ENCODE data around the gene APP. TPM values are rescaled to one million over a fixed set of nuclear protein-coding genes. Genes with fewer than 3 reads are reported as not detected.
"Not testable (repeated sequence)": the region's sequence is repeated elsewhere in the genome, so short reads cannot be mapped to it uniquely, and the experiment has no call there.

APP gene
- polyA plus RNA-seq, 10 donors = 214 to 457 (median 289) TPM

DNA sequence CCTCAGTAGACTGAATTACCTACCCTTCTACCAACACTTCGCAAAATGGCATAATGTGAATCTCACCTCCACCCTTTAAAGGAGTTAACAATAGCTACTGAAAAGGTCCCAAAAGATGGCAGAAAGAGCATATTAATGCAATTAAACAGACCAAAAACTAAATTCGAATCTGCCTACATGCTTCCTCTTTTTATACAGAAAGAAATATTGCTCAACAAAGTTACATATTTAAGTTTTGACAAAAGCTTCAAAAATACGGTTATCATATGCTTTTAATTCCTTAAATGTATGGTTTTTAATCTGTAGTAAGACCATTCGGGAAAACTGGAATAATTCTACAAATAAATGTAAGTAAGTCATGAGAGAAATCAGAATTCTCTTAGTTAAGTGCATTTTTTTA, 2.2 kb downstream of the APP start:
- no peak for DNase-seq

DNA sequence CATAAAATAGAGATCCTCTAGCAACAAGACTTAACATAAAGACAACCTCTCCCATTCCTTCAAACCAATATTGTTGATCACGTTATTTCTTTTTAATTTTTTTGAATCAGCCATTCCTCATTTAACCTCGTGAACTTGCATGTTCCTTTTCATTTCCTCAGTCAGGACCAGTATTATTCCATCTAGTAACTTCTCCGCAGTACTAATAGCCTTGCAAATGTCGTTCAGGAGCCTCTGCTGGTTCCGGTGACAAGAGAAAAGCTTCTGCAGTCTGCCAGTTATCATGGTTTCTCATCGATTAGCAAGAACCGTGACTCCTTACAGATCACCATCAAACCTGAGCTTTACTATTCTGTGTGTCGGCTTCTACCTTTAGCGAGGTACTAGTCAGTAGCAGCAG, 3.0 kb downstream of the APP start:
- DNase-seq = no peak

DNA sequence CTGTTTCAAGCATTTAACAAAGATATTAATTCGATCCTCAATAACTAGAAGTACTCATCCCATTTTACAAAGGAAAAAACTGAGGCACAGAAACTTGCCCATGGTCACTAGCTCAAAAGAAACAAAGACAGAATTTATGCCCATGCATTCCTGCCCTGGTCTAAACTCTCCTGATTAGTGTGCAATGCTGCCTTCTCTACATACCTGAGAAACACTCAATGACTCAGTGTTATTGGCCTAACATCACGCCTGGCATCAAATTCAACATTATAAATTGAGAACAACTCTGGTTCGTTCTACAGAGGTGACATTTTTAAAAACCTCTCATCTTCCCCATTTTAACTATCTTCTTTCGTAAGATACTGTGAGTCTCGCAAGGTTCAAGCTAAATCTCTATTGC, 5.2 kb downstream of the APP start:
- DNase-seq = no peak

DNA sequence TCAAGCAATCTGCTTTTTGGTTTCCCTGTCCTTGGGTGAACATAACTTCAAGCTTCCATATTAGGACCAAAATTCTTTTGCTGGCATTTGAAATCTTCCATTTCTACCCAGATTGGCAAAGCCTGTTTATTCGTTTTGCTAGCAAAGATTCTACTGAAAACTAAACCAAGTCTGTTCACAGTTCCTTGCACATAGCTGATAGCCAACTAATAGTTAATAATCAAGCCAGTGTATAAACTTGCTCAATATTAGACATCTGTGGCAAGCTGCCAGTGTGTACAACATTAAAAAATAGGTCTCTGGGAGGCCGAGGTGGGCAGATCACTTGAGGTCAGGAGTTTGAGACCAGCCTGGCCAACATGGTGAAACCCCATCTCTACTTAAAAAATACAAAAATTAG, 6.3 kb downstream of the APP start:
- no peak for DNase-seq

DNA sequence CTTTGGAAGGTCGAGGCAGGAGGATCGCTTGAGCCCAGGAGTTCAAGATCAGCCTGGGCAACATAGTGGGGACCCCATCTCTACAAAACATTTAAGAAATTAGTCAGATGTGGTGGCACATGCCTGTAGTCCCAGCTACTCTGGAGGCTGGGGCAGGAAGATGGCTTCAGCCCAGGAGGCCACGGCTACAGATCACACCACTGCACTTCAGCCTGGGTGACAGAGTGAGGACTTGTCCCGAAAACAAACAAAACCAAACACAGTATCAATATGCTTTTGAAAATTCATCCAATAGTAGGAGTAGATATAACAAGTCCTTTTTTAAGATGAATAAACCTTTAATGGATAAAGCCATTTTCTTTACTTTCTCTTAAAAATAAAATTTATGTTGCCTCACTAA, 8.5 kb downstream of the APP start:
- DNase-seq = no peak

DNA sequence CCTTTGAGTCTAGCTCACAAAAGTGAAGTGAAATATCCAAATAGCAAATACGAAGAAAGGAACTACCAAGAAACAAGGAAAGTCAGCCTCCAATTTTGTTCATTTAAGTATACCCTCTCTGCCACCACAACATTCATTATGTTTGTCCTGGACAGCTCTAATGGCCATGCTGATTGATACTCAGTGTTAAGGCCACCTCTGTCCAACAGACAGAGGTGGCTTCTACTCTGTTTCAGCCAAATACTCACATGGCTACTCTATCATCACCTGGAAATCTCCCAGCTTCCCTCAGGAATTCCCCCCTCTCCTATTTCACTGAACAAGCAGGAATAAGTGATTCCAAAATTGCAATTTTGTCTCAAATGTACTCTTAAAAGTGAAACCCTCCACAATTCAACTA, 10.7 kb downstream of the APP start:
- DNase-seq = no peak

DNA sequence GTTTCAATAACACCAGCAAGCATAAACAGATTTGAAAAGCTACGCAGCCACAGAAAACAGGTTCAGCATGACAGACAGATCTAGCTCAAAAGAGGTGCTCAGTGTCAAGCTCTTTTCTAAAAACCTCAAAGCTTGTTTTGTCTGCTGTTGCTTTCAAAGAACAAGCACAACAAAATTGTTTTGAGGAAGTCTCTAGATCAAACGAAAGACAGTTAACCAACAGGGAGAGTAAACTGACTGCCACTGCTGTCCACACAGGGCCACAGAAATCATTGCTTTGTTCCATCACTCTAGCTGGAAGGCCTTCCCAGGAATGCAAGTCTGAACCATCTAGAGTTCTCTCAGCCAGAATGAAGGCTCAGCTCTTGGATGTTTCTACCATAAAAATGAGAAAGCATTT, 12.8 kb downstream of the APP start:
- no peak for DNase-seq

DNA sequence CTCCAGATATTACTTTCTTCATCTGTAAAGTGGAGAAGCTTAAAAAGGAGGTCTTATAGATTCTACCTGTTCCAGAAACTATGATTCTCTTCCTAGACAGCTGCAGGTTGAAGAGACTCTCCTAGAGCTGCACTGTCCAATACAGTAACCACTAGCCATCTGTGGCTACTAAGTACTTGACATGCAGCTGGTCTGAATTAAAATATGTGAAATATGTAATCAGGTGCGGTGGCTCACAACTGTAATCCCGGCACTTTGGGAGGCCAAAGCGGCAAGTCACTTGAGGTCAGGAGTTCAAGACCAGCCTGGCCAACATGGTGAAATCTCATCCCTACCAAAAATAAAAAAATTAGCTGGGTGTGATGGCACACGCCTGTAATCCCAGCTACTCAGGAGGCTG, 15.8 kb downstream of the APP start:
- no peak for DNase-seq

DNA sequence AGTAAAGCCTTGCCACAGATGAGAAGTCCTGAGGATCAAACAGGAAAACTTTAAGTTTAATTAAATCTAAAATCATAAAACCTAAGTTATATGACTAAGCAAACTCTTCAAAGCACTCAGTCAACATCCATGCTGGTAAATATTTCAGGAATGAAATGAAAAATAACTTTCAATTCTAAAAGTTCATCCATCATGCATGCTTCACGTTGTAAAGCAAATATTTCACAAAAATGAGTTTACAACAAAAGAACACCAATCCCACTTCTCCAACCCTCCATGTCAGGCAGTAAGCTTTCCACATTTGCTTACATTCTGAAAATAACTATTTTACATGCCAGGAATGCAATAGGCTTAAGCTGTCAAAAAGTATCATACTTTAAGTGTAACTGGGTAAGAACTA, 16.8 kb downstream of the APP start:
- no peak for DNase-seq

DNA sequence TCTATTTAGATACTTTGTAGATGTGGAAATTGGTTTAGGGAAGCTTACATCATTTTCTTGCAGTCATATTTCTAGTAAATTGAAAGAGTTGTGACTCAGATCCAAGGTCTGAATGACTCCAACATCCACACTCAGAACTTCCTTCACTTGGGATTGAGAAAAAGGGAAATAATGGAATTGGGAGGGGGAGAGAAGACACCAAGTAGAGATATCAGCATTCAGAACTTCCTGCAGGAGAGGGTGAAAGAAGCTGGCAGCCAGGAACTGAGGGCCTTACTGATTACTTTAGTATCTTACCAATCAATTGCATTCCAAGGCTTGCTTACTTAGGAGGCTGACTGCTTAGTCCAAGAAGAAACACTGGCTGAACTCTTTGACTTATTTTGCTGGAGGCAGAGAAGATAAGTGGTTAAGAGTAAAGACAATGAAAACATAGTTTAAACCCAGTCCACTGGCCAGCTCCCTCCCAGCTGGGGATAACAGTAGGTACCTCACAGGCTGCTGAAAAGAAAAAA, 21.7 kb downstream of the APP start:
- DNase-seq = no peak

DNA sequence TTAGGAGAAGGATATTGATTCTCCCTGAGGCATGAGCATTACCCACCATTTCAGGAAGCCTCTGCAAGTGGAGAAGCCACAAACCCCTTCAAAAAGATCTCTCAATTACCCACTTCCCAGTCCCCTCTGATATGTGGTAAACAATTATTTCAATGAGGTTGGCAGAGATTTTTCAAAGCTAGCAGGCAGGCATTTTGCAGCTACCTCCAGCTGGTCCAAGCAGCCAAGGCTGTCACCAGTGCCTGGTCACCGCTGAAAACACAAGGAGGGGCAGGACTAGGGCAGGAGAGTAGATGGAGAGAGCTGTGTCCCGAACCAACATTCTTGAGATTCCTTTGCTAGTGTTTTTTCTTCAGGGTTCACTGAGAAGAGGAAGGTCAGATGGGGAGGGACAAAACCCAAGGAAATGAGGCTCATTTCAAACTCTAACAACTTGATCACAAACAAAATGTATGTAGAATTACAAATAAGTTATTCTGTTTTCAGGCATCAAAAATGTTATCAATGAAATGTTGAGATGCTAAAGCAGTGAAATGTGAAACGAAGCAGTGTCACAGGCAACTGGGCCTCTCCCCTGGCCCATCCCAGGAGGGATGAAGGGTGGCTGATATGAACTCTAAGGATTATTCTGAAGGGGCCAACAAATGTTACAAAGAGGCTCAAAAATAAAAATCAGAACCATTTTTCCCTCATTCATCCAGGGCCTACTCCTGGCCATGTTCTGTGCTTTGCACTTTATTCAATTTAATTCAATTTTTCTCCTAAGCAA, 22.3 kb downstream of the APP start:
- DNase-seq = no peak

DNA sequence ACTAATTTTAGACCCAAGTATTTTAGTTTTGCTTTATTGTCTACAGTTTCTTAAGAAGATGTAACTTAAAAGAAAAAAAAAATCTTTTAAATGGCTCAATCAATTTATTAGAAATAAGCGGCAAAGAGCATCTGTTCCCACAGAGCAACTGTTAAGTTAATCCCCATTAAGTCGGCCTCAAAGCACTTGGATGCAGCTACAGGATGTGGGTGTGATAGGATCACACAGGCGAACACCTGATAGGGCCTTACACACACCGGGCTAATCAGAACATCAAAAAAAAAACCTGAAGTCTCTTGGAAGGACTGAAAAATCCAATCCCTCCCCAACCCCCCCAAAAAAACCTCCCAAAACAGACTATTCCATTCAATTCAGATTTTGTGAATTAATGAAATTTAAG, 23.0 kb downstream of the APP start:
- no peak for DNase-seq

DNA sequence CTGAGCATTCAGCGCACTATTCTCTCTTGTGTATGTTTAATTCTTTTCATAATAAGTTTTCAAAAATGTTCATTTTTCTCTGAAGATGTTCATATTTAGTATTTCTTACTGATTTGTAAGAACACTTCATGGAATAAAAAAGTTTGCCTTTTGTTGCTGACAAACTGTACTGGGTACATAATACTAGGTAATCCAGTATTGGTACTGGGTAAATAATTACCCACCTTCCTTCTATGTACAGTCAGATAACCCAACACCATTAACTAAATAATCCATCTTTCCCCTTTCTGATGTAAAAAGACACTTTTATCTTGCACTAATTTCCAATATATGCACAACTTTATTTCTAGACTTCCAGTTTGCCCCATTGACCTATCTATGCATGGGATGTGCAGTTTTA, 23.9 kb downstream of the APP start:
- no peak for DNase-seq

DNA sequence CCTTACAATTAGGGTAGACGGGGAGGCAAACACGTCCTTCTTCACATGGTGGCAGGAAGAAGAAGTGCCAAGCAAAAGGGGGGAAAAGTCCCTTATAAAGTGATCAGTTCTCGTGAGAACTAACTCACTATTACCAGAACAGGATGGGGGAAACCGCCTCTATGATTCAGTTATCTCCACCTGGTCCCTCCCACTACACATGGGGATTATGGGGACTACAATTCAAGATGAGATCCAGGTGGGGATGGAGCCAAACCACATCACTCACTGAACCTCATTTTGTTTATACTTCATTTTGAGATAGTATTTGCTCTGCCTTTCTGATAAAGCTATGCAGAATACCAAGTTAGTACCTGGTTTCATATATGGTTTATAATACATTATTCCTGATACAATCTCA, 26.5 kb downstream of the APP start:
- DNase-seq = no peak

DNA sequence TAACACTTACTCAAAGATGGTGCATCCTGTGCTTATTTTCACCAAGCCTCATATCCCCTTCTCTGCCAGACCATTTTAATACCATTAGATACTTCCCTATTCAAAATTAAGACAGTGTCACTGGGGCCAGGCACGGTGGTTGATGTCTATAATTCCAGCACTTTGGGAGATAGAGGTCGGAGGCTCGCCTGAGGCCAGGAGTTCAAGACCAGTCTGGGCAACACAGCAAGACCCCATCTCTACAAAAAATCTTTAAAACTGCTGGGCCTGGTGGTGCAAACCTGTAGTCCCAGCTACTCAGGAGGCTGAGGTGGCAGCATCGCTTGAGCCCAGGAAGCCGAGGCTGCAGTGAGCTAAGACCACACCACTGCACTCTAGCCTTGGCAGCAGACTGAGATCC, 28.2 kb downstream of the APP start:
- DNase-seq = no peak

DNA sequence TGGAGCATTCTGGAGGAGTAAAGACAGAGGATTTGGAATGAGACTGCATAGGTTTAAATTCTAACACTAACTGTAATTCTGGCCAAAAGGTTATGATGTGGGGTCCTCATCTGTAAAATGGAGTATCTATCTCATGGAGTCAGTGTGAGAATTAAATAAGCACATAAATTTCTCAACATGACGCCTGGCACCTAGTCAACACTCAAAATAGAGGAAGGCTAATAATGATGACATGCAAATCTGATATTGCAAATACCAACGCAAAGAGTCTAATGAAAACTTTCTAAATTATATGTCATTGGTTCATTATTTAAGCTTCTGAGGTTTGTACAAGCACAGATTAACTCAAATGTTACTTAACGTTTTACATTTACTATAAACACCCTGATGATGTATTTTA, 29.6 kb downstream of the APP start:
- DNase-seq = no peak

DNA sequence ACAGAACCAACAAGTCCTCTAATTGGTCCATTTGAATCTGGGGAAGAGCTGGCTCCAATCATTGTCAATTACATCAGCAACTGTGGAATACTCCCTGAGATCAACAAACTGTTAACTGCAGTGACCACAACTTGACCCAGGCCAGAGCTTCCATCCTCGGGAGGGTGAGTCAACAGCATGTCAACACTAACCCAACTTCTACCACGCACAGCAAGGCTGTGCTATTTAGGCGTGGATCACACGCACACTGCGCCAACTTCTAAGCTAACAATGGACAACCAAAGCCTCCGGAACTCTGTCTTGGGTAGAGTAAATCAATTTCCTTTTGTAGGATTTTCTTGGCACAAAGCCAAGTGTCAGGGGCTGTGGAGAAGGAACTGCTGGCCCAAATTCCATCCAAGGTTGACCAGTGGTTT, 30.4 kb downstream of the APP start:
- no peak for DNase-seq

DNA sequence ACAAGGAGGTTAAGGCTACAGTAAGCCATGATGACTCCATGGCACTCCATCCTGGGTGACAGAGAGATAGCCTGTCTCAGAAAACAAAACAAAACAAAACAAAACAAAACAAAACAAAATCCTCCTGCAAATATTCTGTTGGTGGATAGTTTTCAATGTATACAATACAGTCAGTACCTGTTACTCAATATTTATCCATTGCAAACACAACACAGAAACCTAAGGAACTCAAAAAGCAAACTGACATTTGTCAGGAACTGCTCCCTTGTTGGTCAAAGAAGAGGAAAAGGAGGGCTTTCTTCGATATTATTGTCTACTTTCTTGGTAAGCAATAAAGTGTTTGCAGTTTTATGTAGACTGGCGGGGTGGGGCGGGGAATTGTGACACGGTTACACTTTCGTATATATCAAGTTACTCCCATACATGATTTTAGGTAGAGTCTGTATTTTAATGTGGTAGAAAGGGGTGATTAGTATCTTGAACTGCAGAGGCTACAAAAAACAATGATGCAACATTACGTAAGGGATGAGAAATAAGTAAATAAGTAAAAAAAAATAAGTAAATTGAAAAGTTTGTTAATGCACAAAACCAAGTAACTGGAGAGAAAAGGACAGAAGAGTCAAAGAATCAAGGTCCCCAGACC, 31.8 kb downstream of the APP start:
- no peak for DNase-seq

DNA sequence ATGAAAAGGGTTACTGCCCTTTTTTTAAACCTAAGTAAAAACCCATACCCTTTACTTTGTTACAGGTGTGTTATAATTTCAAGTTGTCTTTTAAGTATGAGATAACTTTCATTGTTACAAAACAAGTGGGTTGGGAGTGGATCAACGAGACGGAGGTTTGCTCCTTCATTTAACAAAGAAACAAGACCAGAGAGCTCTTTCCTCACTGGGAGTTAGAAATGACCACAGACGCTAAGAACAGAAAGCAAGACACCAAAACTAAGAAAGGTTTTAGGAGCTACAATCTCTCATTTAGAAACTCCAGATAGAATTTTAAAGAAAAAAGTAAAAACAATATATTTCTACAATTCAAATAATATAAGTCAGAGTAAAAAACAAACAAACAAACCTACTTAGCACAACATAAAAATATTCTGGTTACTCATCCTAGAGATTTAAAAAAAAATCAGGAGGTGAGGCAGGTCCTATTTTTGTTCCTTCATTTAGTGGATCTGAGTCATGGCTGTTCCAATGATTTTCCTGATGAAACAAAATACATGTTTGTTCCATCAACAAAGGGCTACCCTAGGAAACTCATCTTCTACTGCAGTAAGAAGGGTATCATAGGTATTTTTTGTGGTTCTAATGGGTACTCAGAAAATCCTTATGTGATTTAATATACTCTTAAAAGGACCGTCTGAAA, 33.0 kb downstream of the APP start:
- no peak for DNase-seq

DNA sequence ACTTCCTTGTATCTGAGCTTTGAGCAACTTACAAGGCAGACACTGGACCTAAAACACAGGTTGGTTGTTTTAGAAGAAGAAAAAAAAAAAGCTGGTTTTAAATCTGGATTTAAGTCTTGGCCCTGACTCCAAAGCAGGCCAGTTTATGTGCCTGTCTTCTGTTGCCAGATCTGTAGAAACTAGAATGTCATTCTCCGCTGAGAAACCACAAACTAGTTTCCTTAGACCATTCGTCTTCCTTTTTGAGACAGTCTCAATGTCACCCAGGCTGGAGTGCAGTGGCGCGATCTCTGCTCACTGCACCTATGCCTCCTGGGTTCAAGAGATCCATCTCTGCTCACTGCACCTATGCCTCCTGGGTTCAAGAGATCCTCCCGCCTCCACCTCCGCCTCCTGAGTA, 33.9 kb downstream of the APP start:
- DNase-seq = no peak

DNA sequence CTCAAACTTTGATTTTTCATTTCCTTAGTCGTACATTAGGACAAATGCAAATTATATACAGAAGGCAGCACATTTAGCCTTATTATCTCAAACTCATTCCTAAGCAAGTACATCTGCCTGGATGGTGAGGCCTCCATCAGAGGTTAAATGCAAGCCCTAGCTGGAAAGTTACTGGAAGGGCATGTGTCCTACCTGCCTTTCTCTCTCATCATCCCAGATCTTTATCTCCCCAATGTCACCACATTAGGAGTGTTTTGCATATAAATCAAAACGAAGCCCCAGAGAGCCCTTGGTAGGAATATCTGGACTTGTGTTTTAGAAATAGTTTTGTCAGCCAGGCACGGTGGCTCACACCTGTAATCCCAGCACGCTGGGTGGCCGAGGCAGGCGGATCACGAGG, 35.0 kb downstream of the APP start:
- DNase-seq = no peak

DNA sequence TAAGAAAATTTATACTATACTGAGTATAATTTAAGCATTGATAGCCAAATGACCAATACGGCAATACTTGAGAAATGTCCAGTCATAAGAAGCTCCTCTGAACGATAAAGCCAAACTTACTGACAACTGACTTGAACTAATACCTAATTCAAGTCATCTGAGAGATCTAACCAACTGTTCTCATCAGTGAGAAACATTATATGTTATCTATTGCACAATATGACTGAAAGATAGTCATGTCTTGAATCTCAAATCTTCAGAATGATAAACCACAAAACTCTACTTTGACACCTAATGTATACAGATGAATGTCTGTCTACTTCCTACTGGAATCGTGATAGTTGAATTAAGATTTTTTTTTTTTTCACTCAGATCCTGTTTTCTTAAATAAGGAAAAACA, 39.0 kb downstream of the APP start:
- DNase-seq = no peak

DNA sequence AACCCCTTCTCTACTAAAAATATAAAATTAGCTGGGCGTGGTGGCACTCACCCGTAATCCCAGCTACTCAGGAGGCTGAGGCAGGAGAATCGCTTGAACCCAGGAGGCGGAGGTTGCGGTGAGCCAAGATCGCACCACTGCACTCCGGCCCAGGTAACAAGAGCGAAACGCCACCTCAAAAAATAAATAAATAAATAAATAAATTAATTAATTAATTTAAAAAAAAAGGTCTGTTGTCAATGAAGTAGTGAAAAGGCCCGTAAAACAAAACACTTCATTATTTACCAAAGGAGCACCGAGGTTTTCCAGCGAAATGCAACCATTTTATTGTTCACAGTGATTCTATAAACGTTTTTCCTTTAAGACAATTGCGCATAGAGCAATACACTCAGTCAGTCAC, 39.5 kb downstream of the APP start:
- DNase-seq = not testable (repeated sequence)
